HUES48 (cell line): Measurements from ENCODE around the gene LDLRAD4.
"Not testable (repeated sequence)": the region's sequence is repeated elsewhere in the genome, so short reads cannot be mapped to it uniquely, and the experiment has no call there.

Experiments used
- H3K27ac ChIP-seq: one replicate; pipeline ENCODE4 v1.7.0; 2013; ENCODE audit warnings: low read depth, low read length, inconsistent platforms
- H3K27me3 ChIP-seq: 2 replicates; pipeline ENCODE4 v1.6.1; 2013; ENCODE audit warnings: mild to moderate bottlenecking, low read length; ENCODE audit not compliant: control insufficient read depth, insufficient read depth
- H3K36me3 ChIP-seq: 2 replicates; pipeline ENCODE4 v1.6.1; 2013; ENCODE audit warnings: low read length; ENCODE audit not compliant: control insufficient read depth, insufficient read depth
- H3K4me1 ChIP-seq: 2 replicates; pipeline ENCODE4 v1.6.1; 2013; ENCODE audit warnings: mild to moderate bottlenecking, low read length; ENCODE audit not compliant: control insufficient read depth, insufficient read depth
- H3K4me3 ChIP-seq: 2 replicates; pipeline ENCODE4 v1.5.1; 2013; ENCODE audit warnings: mild to moderate bottlenecking, low read depth, low read length
- H3K9ac ChIP-seq: 2 replicates; pipeline ENCODE4 v1.6.1; 2013; ENCODE audit warnings: mild to moderate bottlenecking, low read depth, low read length, moderate library complexity
- H3K9me3 ChIP-seq: 2 replicates; pipeline ENCODE4 v1.6.1; 2013; ENCODE audit warnings: low read length; ENCODE audit not compliant: control insufficient read depth, insufficient read depth

The LDLRAD4 gene

DNA sequence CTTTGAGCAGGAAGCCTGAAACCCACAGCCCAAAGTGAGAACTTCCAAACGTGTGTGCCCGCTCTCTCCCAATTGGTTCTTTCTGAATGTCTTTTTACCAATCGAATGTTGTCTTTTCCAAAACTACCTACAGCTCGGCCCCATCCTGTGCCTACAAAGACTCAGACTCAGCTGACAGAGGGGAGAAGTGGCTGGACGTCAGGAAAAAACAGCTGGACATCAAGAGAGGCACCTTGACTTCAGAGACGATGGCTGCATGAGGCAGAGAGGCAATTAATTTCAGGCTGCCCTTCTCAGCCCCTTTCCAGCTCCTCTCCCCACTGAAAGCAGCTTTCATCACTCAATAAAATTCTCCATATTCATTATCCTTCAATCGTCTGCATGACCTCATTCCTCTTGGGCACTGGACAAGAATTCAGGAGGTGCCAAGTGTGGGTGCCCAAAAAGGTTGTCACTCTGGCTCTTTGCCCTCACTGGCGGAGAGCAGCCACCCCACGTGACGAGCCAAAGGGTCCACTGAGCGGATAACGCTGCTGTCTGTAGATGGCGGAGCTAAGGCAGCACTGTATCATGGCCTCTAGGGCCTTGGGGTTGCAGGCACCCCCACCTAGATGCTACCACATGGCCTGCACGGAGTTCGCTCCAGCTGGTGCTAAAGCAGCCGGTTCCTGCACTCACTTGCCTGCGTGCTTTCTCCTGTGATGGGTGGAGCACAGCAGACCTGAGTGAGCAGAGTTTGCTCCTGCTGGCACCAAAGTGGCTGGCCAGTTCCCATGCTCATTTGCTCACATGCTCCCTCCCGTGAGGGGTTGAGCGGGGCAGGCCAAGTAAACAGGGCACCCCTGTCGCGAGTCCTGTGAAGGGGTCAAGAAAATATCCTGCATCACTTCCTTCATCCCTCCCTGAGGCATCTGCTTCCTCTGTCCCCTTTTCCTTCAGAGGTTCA lies 469.9 kb downstream of the LDLRAD4 start:
- no peak overlapping the region for H3K27ac ChIP-seq
- no peaks in the 10 kb centered on the region for H3K36me3 ChIP-seq
- no peaks in the 10 kb centered on the region; the same call in 1 of the 2 replicates for H3K9me3 ChIP-seq
- H3K27me3 ChIP-seq: no peaks in the 10 kb centered on the region
- no peak overlapping the region for H3K4me3 ChIP-seq
- no peak overlapping the region for H3K9ac ChIP-seq
- H3K4me1 ChIP-seq: no peaks in the 10 kb centered on the region

DNA sequence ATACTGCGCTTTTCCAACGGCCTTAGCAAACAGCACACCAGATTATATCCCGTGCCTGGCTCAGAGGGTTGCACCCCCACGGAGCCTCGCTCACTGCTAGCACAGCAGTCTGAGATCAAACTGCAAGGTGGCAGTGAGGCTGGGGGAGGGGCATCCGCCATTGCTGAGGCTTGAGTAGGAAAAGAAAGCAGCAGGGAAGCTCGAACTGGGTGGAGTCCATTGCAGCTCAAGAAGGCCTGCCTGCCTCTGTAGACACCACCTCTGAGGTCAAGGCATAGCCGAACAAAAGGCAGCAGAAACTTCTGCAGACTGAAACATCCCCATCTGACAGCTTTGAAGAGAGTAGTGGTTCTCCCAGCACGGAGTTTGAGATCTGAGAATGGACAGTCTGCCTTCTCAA lies 471.5 kb downstream of the LDLRAD4 start:
- not testable (repeated sequence) for H3K27me3 ChIP-seq, H3K9ac ChIP-seq, H3K4me3 ChIP-seq, H3K4me1 ChIP-seq, H3K9me3 ChIP-seq, H3K27ac ChIP-seq, H3K36me3 ChIP-seq

DNA sequence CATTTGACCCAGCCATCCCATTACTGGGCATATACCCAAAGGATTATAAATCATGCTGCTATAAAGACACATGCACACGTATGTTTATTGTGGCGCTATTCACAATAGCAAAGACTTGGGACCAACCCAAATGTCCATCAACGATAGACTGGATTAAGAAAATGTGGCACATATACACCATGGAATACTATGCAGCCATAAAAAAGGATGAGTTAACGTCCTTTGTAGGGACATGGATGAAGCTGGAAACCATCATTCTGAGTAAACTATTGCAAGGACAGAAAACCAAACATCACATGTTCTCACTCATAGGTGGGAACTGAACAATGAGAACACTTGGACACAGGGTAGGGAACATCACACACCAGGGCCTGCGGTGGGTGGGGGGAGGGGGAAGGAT lies 476.8 kb downstream of the LDLRAD4 start:
- H3K4me1 ChIP-seq, H3K9ac ChIP-seq, H3K9me3 ChIP-seq, H3K27me3 ChIP-seq, H3K36me3 ChIP-seq, H3K27ac ChIP-seq, H3K4me3 ChIP-seq: not testable (repeated sequence)

DNA sequence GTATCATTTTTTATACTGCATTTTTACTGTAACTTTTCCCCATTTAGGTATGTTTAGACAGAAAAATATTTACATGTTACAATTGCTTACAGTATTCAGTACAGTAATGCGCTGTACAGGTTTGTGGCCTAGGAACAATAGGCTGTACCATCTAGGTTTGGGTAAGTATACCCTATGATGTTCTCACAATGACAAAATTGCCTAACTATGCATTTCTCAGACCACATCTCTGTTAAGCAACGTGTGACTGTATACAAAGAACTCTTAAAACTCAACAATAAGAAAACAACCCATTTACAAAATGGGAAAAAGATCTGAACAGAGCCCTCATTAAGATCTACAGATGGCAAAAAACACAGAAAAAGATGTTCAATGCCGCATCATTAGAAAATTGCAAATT lies 478.4 kb downstream of the LDLRAD4 start:
- Histone ChIP-seq H3K4me1 (no peaks in the 10 kb centered on the region), H3K9ac (no peak overlapping the region), H3K9me3 (peaks cover 12% of the 10 kb centered on the region), H3K36me3 (no peaks in the 10 kb centered on the region), H3K4me3 (no peak overlapping the region), H3K27ac (no peak overlapping the region), H3K27me3 (no peaks in the 10 kb centered on the region)

DNA sequence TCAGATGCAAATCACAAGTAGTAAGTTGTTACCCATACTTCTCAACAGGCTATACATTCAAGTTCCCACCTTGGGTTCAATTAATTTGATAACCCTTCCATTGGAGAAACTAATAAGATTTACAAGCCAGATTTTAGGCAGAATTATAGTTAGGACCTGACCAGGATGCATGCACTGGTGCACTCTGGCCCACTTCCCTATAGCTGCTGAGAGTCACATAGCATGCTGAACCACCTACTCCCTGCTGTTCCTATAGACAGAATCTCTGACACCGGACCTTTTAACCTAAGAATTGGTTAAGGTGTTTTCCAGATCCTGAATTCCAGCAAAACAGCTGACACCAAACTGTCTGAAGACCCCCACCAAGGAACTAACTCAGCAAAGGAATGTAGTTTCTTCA lies 481.6 kb downstream of the LDLRAD4 start:
- Histone ChIP-seq H3K4me1 (no peaks in the 10 kb centered on the region), H3K27ac (no peak overlapping the region), H3K4me3 (no peak overlapping the region), H3K9ac (no peak overlapping the region), H3K9me3 (peaks cover 44% of the 10 kb centered on the region), H3K36me3 (peaks cover 7% of the 10 kb centered on the region; the same call in 1 of the 2 replicates), H3K27me3 (no peaks in the 10 kb centered on the region)
